HepG2 (cell line): ENCODE measurements around the gene SCFD1. TPM values are rescaled to one million over a fixed set of nuclear protein-coding genes. Genes with fewer than 3 reads are reported as not detected.

Experiments
- ATAC-seq: fragments of 200-7000 bp; cut with Tn5 transposase; 3 replicates; pipeline ENCODE4 v1.9.1; 2020; ENCODE audit warnings: mild to moderate bottlenecking, moderate library complexity
- BruUV-seq: library from RNA; stranded (reverse); fragments of 400-500 nt; replicated peaks from 2 replicates; lab custom pipeline; 2021; lab: Mats Ljungman, UMichigan
- CTCF ChIA-PET: fragments of 300-600 bp; formaldehyde crosslinking; extraction: SDS; loops from one replicate; lab custom pipeline; 2021; ENCODE audit warnings: low total read pairs, inconsistent platforms, low intra/inter-chr PET ratio; lab: Yijun Ruan, JAX
- POLR2A ChIA-PET: fragments of 350-600 bp; sonication (Branson Sonifier 250); formaldehyde crosslinking; loops from one replicate; lab custom pipeline; 2020; ENCODE audit warnings: antibody characterized with exemption, inconsistent platforms; lab: Yijun Ruan, JAX
- DNase-seq: peaks from one replicate; pipeline ENCODE4 v3.0.0-alpha.2; 2015; ENCODE audit warnings: low spot score
- FAIRE-seq: peaks from 3 replicates; lab custom pipeline; 2011; peaks lifted over from hg19 to GRCh38; lab: Jason Lieb, UNC
- H2AFZ ChIP-seq: one replicate; pipeline ENCODE4 v1.6.1; 2011; ENCODE audit warnings: low read length, inconsistent platforms
- H3K27ac ChIP-seq: fragments of 300-600 bp; 3 replicates; pipeline ENCODE4 v1.8.0; 2011; ENCODE audit warnings: mixed run types, mild to moderate bottlenecking, mixed read lengths, low read length, inconsistent platforms; ENCODE audit not compliant: insufficient read depth; ENCODE audit errors: extremely low read length
- H3K27me3 ChIP-seq, 2 experiments: fragments of 200-600 bp in 1 of 2; 2 replicates in 1 of 2; 3 replicates in 1 of 2; pipeline versions ENCODE4 v1.6.0 to v1.8.0; 2011; ENCODE audit warnings: low read length in 2 of 2, mild to moderate bottlenecking in 2 of 2, moderate library complexity in 2 of 2, inconsistent platforms in 1 of 2; ENCODE audit not compliant: insufficient read depth in 2 of 2, control insufficient read depth in 1 of 2
- H3K36me3 ChIP-seq, 2 experiments: fragments of 200-600 bp in 1 of 2; replicated peaks in 1 of 2; 2 replicates in 1 of 2; 3 replicates in 1 of 2; pipeline versions ENCODE4 v1.5.1 to v1.8.0; 2011; ENCODE audit warnings: low read length in 2 of 2, inconsistent platforms in 1 of 2; ENCODE audit not compliant: insufficient read depth in 2 of 2, control insufficient read depth in 1 of 2
- H3K4me1 ChIP-seq: 2 replicates; pipeline ENCODE4 v1.5.1; 2012; ENCODE audit warnings: low read length, inconsistent platforms; ENCODE audit not compliant: insufficient read depth
- H3K4me2 ChIP-seq: 2 replicates; pipeline ENCODE4 v1.6.0; 2011; ENCODE audit warnings: low read depth, low read length, inconsistent platforms
- H3K4me3 ChIP-seq, 3 experiments: fragments of 200-600 bp in 1 of 3; sonication (generic), shearing (Covaris generic) in 1 of 3; replicated peaks in 1 of 3; 2 replicates each; pipeline ENCODE4 v1.5.1; 2011 to 2016; ENCODE audit warnings: low read length in 3 of 3, inconsistent platforms in 2 of 3, low read depth in 2 of 3, mild to moderate bottlenecking in 2 of 3, control low read depth in 1 of 3, mixed read lengths in 1 of 3; ENCODE audit not compliant: insufficient read depth in 1 of 3
- H3K79me2 ChIP-seq: one replicate; pipeline ENCODE4 v1.6.1; 2011; ENCODE audit warnings: low read length, inconsistent platforms; ENCODE audit not compliant: insufficient read depth
- H3K9ac ChIP-seq: 2 replicates; pipeline ENCODE4 v1.6.0; 2011; ENCODE audit warnings: mild to moderate bottlenecking, low read depth, low read length, inconsistent platforms; ENCODE audit not compliant: insufficient read depth
- H3K9me3 ChIP-seq: 2 replicates; pipeline ENCODE4 v1.5.1; 2012; ENCODE audit warnings: mild to moderate bottlenecking, low read length
- H4K20me1 ChIP-seq: 2 replicates; pipeline ENCODE4 v1.6.0; 2011; ENCODE audit warnings: inconsistent platforms, mild to moderate bottlenecking, low read length, moderate library complexity; ENCODE audit not compliant: insufficient read depth
- CEBPG ChIP-seq: IDR thresholded peaks from 2 replicates; pipeline ENCODE4 v1.6.1; 2016
- FOXJ3 ChIP-seq: sonication (generic); formaldehyde crosslinking; IDR thresholded peaks from 2 replicates; pipeline ENCODE4 v1.4.0; 2020; ENCODE audit warnings: missing genetic modification reagents, mild to moderate bottlenecking, borderline replicate concordance
- GABPA ChIP-seq, 2 experiments: IDR thresholded peaks; 2 replicates each; pipeline ENCODE4 v1.6.1; 2011 to 2016; ENCODE audit warnings: low read depth in 2 of 2, low read length in 1 of 2, missing biosample characterization in 1 of 2, missing genetic modification characterization in 1 of 2
- GATAD1 ChIP-seq: IDR thresholded peaks from 2 replicates; pipeline ENCODE4 v1.6.1; 2016; ENCODE audit warnings: missing genetic modification reagents, missing compliant biosample characterization
- GPN1 ChIP-seq: sonication (generic); formaldehyde crosslinking; IDR thresholded peaks from 2 replicates; pipeline ENCODE4 v1.5.1; 2020; ENCODE audit warnings: missing genetic modification reagents, borderline replicate concordance
- MTF2 ChIP-seq: sonication (generic); formaldehyde crosslinking; IDR thresholded peaks from 2 replicates; pipeline ENCODE4 v1.5.0; 2020; ENCODE audit warnings: missing genetic modification reagents, borderline replicate concordance
- MXI1 ChIP-seq: IDR thresholded peaks from 3 replicates; pipeline ENCODE4 v1.6.1; 2012; ENCODE audit warnings: low read depth, low read length, inconsistent platforms, borderline replicate concordance
- RAD51 ChIP-seq: fragments of 450-650 bp; IDR thresholded peaks from 2 replicates; pipeline ENCODE4 v1.6.1; 2016; ENCODE audit warnings: borderline replicate concordance
- RBM22 ChIP-seq: fragments of 200-400 bp; formaldehyde crosslinking; optimal IDR thresholded peaks from 2 replicates; pipeline ENCODE3; 2017; ENCODE audit warnings: mild to moderate bottlenecking, low read length, moderate library complexity
- RXRB ChIP-seq: IDR thresholded peaks from 2 replicates; pipeline ENCODE4 v1.6.1; 2016; ENCODE audit warnings: borderline replicate concordance, missing genetic modification reagents, missing compliant biosample characterization
- STAG1 ChIP-seq: sonication (generic); formaldehyde crosslinking; IDR thresholded peaks from 2 replicates; pipeline ENCODE4 v1.4.0; 2020; ENCODE audit warnings: missing genetic modification reagents
- TARDBP ChIP-seq: sonication (generic); formaldehyde crosslinking; IDR thresholded peaks from 2 replicates; pipeline ENCODE4 v1.8.0; 2022; ENCODE audit warnings: mild to moderate bottlenecking, missing genetic modification reagents
- TFDP2 ChIP-seq: sonication (generic); formaldehyde crosslinking; IDR thresholded peaks from 2 replicates; pipeline ENCODE4 v1.4.0; 2020; ENCODE audit warnings: missing genetic modification reagents
- ZFP36L1 ChIP-seq: sonication (generic); formaldehyde crosslinking; IDR thresholded peaks from 2 replicates; pipeline ENCODE4 v1.8.0; 2022; ENCODE audit warnings: mild to moderate bottlenecking, missing genetic modification reagents, moderate library complexity
- ZNF138 ChIP-seq: sonication (generic); formaldehyde crosslinking; IDR thresholded peaks from 2 replicates; pipeline ENCODE4 v1.5.0; 2020; ENCODE audit warnings: mild to moderate bottlenecking, low read depth, missing genetic modification reagents
- ZNF274 ChIP-seq: sonication (generic); formaldehyde crosslinking; IDR thresholded peaks from 2 replicates; pipeline ENCODE4 v1.5.1; 2020; ENCODE audit warnings: mild to moderate bottlenecking, missing genetic modification reagents
- ZNF335 ChIP-seq: sonication (generic); formaldehyde crosslinking; IDR thresholded peaks from 2 replicates; pipeline ENCODE4 v1.4.0; 2020; ENCODE audit warnings: missing genetic modification reagents
- ZNF7 ChIP-seq: IDR thresholded peaks from 2 replicates; pipeline ENCODE4 v1.6.1; 2016; ENCODE audit warnings: missing biosample characterization, missing genetic modification reagents
- ZNF841 ChIP-seq: sonication (generic); formaldehyde crosslinking; IDR thresholded peaks from 2 replicates; pipeline ENCODE4 v1.8.1; 2023; ENCODE audit warnings: missing genetic modification reagents, borderline replicate concordance
- WGBS: methylation state at CpG from one replicate; pipeline ENCODE4 v1.1.6; 2017; ENCODE audit warnings: low lambda C conversion rate; 5-methylcytosine and 5-hydroxymethylcytosine counted together
- in situ Hi-C: cut with HindIII; loops from 2 replicates; pipeline ENCODE4 v1.10.0; 2017; ENCODE audit warnings: low pct_unique_long_range_greater_than_20kb; ENCODE audit not compliant: extremely low pct_ligation_motif_present
- intact Hi-C: fragments of 100-400 bp; cut with micrococcal nuclease; formaldehyde crosslinking; loops from one replicate; pipeline ENCODE4 v1.10.0; 2022; ENCODE audit not compliant: unreplicated experiment
- polyA plus RNA-seq, 8 experiments: library from polyadenylated mRNA; depleted of rRNA in 3 of 8; stranded (reverse) in 7 of 8; unstranded in 1 of 8; fragments of >200 nt; fragmentation: Illumina TruSeq in 4 of 8; extraction: Trizol in 4 of 8; gene quantifications; 2 replicates each; pipeline versions ENCODE4 v1.2.1 to v1.2.3, GENCODE V29; 2011 to 2016; ENCODE audit warnings: low read depth in 4 of 8, missing spikeins in 1 of 8, mixed read lengths in 1 of 8; ENCODE audit not compliant: insufficient read depth in 1 of 8
- total RNA-seq, 5 experiments: library from RNA; depleted of rRNA; stranded (reverse); fragments of >200 nt; fragmentation: Illumina TruSeq; extraction: Trizol; gene quantifications; 2 replicates each; pipeline ENCODE4 v1.2.3, GENCODE V29; 2016; ENCODE audit warnings: low read depth in 1 of 5
- TF ChIP-seq, protein P1 (sequence below), 2 experiments: sonication (generic) in 1 of 2; formaldehyde crosslinking in 1 of 2; IDR thresholded peaks; 2 replicates each; pipeline versions ENCODE4 v1.4.0 to v1.6.1; 2016 to 2020; ENCODE audit warnings: borderline replicate concordance in 1 of 2, low read depth in 1 of 2, mild to moderate bottlenecking in 1 of 2, missing genetic modification reagents in 1 of 2
- TF ChIP-seq, protein P2 (sequence below): sonication (generic); formaldehyde crosslinking; IDR thresholded peaks from 2 replicates; pipeline ENCODE4 v1.5.1; 2020; ENCODE audit warnings: mild to moderate bottlenecking, missing genetic modification reagents, moderate library complexity

The SCFD1 gene
- total and polyA plus RNA-seq, 2 of the 13 experiments (the other 11 are each of a cell fraction or from before 2014, with no cell fraction given): 235 to 256 TPM

DNA sequence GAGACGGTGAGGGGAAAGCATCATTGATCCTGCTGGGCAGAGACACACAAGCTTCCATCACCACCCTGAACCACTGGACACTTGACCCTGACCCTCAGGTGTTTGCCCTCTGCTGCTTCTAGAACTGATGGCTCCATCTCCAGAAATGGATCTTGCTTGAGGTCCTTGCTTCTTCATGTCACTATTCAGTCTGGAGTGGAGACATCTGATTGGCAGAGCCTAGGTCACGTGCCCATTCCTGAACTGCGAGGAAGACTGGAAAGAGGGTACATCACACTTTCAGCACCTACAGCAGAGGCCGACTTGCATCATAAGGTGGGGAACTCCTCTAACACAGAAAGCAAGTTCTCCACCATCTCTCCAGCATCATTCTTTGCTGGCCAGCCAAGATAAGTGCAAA, 145.5 kb downstream of the SCFD1 start:
- Histone ChIP-seq H3K79me2 (no peaks in the 10 kb centered on the region), H4K20me1 (no peaks in the 10 kb centered on the region), H3K4me2 (no peak overlapping the region), H3K4me1 (no peaks in the 10 kb centered on the region), H3K4me3 (no peak overlapping the region), H3K9me3 (peaks cover 18% of the 10 kb centered on the region), H2AFZ (no peak overlapping the region), H3K9ac (no peak overlapping the region), H3K27ac (no peak overlapping the region), H3K27me3 (peaks cover 0 to 29% of the 10 kb centered on the region in 2 experiments; a peak in 4 of 5 replicates), H3K36me3 (no peaks in the 10 kb centered on the region)
- DNase-seq (no peak), FAIRE-seq (no peak), ATAC-seq (no peak)
- in situ Hi-C loops (no loop called here), intact Hi-C loops (no loop called here)
- WGBS: 41% methylated on average over 4 of the region's 4 CpGs
- ChIA-PET CTCF (no interaction called here), POLR2A (no interaction called here)
- no TSS peak for BruUV-seq
- TF ChIP-seq TFDP2 (no peak), ZFP36L1 (CRISPR knock-in tag) (no peak), ZNF7 (CRISPR knock-in tag) (no peak), MTF2 (no peak), STAG1 (no peak), GPN1 (CRISPR knock-in tag) (no peak), ZNF841 (no peak), GATAD1 (CRISPR knock-in tag) (no peak), GABPA (IDR thresholded peaks at IDR 0.05; ENCODE audit: low read depth, low read length) (no peak), GABPA (CRISPR knock-in tag; IDR thresholded peaks at IDR 0.05; ENCODE audit: low read depth) (no peak), ZNF274 (CRISPR knock-in tag) (no peak), RXRB (no peak), RBM22 (no peak), ZNF138 (CRISPR knock-in tag) (no peak), RAD51 (peak; percentile 33; the same call in 1 of the 2 replicates), MXI1 (no peak), CEBPG (no peak), FOXJ3 (CRISPR knock-in tag) (no peak), TARDBP (CRISPR knock-in tag) (no peak), ZNF335 (CRISPR knock-in tag) (no peak)
- TF ChIP-seq, protein P1, sequence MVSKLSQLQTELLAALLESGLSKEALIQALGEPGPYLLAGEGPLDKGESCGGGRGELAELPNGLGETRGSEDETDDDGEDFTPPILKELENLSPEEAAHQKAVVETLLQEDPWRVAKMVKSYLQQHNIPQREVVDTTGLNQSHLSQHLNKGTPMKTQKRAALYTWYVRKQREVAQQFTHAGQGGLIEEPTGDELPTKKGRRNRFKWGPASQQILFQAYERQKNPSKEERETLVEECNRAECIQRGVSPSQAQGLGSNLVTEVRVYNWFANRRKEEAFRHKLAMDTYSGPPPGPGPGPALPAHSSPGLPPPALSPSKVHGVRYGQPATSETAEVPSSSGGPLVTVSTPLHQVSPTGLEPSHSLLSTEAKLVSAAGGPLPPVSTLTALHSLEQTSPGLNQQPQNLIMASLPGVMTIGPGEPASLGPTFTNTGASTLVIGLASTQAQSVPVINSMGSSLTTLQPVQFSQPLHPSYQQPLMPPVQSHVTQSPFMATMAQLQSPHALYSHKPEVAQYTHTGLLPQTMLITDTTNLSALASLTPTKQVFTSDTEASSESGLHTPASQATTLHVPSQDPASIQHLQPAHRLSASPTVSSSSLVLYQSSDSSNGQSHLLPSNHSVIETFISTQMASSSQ (IDR thresholded peaks at IDR 0.05; ENCODE audit: low read depth): no peak
- TF ChIP-seq, protein P1 (CRISPR knock-in tag; IDR thresholded peaks at IDR 0.05; ENCODE audit: borderline replicate concordance): no peak
- TF ChIP-seq, protein P2, sequence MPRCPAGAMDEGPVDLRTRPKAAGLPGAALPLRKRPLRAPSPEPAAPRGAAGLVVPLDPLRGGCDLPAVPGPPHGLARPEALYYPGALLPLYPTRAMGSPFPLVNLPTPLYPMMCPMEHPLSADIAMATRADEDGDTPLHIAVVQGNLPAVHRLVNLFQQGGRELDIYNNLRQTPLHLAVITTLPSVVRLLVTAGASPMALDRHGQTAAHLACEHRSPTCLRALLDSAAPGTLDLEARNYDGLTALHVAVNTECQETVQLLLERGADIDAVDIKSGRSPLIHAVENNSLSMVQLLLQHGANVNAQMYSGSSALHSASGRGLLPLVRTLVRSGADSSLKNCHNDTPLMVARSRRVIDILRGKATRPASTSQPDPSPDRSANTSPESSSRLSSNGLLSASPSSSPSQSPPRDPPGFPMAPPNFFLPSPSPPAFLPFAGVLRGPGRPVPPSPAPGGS (CRISPR knock-in tag): no peak
